GM20000 (cell line): ENCODE measurements around the gene EHMT2.

Source experiments
- DNase-seq: peaks from one replicate; pipeline ENCODE4 v3.0.0; 2012; ENCODE audit warnings: low spot score
- TF ChIP-seq, protein P1 (sequence below): IDR thresholded peaks from 2 replicates; pipeline ENCODE4 v1.5.1; 2012; ENCODE audit warnings: mild to moderate bottlenecking, control low read depth; ENCODE audit errors: extremely low read depth, missing control alignments

Gene EHMT2

DNA sequence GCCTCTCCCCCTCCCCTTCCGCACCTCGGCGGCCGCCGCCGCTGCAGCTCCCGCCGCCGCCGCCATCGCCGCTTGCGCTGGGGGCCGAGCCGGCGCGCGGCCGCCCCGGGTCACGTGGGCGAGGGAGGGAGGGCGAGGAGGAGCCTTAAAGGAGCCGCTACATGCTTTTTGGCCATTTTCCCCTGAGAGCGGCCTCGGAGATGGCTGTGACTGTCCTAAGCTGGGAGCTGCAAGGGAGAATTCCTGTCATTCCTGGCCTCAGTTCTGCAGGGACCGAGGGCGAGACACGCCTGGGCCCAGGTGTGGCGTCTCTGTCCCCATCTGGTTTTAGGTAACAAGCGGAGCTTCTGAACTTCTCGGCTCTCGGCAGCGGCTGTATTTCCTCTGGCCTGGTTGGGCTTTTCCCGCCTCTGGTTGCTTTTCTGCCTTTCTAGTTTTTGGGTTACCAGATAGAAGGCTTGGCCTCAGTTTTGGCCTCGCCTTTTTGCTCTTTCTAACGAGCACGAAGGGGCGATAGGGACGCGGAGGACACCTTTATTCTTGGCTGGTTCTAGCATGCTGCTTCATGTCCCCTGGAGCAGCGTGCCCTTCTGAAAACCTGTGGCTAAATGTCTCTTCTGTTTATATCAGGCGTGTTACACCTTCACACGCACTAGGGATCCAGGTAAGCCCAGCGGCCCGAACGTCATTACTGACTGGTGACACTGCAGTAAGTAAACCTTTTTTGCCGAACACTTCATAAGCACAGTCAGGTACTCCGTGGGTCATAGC is at the start of gene EHMT2:
Gene EHMT2, minus strand, starts transcription at position 87 of the 771 bp plus-strand sequence. Its CDS starts 21 bp downstream, at position 66.
- TF ChIP-seq, protein P1, sequence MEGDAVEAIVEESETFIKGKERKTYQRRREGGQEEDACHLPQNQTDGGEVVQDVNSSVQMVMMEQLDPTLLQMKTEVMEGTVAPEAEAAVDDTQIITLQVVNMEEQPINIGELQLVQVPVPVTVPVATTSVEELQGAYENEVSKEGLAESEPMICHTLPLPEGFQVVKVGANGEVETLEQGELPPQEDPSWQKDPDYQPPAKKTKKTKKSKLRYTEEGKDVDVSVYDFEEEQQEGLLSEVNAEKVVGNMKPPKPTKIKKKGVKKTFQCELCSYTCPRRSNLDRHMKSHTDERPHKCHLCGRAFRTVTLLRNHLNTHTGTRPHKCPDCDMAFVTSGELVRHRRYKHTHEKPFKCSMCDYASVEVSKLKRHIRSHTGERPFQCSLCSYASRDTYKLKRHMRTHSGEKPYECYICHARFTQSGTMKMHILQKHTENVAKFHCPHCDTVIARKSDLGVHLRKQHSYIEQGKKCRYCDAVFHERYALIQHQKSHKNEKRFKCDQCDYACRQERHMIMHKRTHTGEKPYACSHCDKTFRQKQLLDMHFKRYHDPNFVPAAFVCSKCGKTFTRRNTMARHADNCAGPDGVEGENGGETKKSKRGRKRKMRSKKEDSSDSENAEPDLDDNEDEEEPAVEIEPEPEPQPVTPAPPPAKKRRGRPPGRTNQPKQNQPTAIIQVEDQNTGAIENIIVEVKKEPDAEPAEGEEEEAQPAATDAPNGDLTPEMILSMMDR = no peak
- peak; percentile 96 for DNase-seq

DNA sequence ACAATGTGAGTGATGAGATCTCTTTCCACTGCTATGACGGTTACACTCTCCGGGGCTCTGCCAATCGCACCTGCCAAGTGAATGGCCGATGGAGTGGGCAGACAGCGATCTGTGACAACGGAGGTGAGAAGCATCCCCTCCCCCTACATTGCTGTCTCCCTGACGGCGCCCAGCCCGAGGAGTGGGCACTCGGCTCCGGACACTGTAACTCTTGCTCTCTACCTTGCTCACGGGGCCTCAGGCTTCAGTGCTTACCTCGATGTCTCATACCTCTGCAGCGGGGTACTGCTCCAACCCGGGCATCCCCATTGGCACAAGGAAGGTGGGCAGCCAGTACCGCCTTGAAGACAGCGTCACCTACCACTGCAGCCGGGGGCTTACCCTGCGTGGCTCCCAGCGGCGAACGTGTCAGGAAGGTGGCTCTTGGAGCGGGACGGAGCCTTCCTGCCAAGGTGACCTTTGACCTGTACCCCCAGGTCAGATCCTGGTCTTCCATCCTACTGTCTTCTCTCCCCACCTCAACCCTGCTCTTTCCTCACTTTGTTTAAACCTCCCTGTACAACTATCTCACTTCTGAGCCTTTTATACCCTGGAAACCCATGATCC is 49.7 kb upstream of the EHMT2 start:
- TF ChIP-seq, protein P1 = no peak
- no peak for DNase-seq

DNA sequence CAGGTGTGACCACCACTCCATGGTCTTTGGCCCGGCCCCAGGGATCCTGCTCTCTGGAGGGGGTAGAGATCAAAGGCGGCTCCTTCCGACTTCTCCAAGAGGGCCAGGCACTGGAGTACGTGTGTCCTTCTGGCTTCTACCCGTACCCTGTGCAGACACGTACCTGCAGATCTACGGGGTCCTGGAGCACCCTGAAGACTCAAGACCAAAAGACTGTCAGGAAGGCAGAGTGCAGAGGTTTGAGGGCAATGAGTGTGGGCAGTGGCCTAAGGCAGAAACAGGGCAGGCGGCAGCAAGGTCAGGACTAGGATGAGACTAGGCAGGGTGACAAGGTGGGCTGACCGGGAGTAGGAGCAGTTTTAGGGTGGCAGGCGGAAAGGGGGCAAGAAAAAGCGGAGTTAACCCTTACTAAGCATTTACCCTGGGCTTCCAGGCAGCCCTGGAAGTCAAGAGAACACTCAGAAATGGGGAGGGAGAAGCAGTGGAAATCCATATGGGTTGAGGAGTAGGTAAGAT is 48.9 kb upstream of the EHMT2 start:
- no peak for DNase-seq
- TF ChIP-seq, protein P1 = no peak

DNA sequence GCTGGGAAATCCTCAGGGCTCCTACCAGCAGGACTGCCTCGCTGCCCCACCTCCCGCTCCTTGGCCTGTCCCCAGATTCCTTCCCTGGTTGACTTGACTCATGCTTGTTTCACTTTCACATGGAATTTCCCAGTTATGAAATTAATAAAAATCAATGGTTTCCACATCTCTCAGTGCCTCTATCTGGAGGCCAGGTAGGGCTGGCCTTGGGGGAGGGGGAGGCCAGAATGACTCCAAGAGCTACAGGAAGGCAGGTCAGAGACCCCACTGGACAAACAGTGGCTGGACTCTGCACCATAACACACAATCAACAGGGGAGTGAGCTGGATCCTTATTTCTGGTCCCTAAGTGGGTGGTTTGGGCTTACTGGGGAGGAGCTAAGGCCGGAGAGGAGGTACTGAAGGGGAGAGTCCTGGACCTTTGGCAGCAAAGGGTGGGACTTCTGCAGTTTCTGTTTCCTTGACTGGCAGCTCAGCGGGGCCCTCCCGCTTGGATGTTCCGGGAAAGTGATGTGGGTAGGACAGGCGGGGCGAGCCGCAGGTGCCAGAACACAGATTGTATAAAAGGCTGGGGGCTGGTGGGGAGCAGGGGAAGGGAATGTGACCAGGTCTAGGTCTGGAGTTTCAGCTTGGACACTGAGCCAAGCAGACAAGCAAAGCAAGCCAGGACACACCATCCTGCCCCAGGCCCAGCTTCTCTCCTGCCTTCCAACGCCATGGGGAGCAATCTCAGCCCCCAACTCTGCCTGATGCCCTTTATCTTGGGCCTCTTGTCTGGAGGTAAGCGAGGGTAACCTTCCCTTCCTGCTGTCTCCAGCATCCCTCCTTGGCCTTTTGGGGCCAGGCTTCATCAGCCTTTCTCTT is 48.2 kb upstream of the EHMT2 start, which contains the start of gene CFB:
Gene CFB, plus strand, starts transcription at position 589 of the 863 bp plus-strand sequence. Its CDS starts 127 bp downstream, at position 716.
- no peak for DNase-seq
- TF ChIP-seq, protein P1 = no peak

DNA sequence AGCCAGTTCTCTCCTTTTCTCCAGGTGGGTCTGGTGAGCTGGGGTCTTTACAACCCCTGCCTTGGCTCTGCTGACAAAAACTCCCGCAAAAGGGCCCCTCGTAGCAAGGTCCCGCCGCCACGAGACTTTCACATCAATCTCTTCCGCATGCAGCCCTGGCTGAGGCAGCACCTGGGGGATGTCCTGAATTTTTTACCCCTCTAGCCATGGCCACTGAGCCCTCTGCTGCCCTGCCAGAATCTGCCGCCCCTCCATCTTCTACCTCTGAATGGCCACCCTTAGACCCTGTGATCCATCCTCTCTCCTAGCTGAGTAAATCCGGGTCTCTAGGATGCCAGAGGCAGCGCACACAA is 47.6 kb upstream of the EHMT2 start:
- DNase-seq = no peak
- TF ChIP-seq, protein P1 = no peak

DNA sequence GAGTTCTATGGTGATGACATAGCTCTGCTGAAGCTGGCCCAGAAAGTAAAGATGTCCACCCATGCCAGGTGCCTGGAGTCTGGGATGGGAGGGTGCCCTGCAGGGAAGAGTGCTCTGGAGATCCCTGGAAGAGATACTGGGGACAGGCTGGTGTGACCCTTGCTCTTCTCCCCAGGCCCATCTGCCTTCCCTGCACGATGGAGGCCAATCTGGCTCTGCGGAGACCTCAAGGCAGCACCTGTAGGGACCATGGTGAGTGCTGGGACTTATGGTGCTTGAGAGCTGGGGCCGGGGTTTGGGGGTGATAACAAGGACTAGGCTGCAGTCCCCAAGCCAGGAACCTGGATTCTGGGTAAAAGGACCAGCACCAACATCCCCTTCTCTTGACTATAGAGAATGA is 46.2 kb upstream of the EHMT2 start:
- no peak for DNase-seq
- TF ChIP-seq, protein P1 = no peak
